Endothelial cell of umbilical vein (primary cell): ENCODE results near the gene MAN1A1. TPM values are rescaled to one million over a fixed set of nuclear protein-coding genes. Genes with fewer than 3 reads are reported as not detected.
A peak's percentile ranks its signal among the peaks of the same experiment; 100 is the strongest.

Experiments used
- BruUV-seq: library from RNA; stranded (reverse); fragments of 400-500 nt; replicated peaks from 2 replicates; lab custom pipeline; 2021; lab: Mats Ljungman, UMichigan
- CTCF ChIA-PET: fragments of 300-600, 350-600 bp; sonication (Branson Sonifier 250); formaldehyde crosslinking; loops from one replicate; lab custom pipeline; 2021; ENCODE audit warnings: antibody characterized with exemption, inconsistent platforms; lab: Charles Lee
- POLR2A ChIA-PET: fragments of 300-600, 350-600 bp; sonication (Branson Sonifier 250); formaldehyde crosslinking; loops from one replicate; lab custom pipeline; 2021; ENCODE audit warnings: antibody characterized with exemption, inconsistent platforms; lab: Charles Lee
- DNase-seq: peaks from one replicate; pipeline ENCODE4 v3.0.0-alpha.2; 2011; ENCODE audit warnings: low read depth, low spot score
- FAIRE-seq: peaks from 2 replicates; lab custom pipeline; 2011; peaks lifted over from hg19 to GRCh38; lab: Jason Lieb, UNC
- H2AFZ ChIP-seq: 2 replicates; pipeline ENCODE4 v1.6.0; 2012; ENCODE audit warnings: low read depth, low read length, control low read depth, inconsistent platforms
- H3K27ac ChIP-seq: 2 replicates; pipeline ENCODE4 v1.5.1; 2011; ENCODE audit warnings: low read depth, mild to moderate bottlenecking, control low read depth, low read length, moderate library complexity; ENCODE audit not compliant: insufficient read depth
- H3K27me3 ChIP-seq, 2 experiments: 2 replicates each; pipeline versions ENCODE4 v1.6.0 to v1.6.1; 2011; ENCODE audit warnings: low read length in 2 of 2, mixed read lengths in 1 of 2; ENCODE audit not compliant: control insufficient read depth in 2 of 2, insufficient read depth in 2 of 2
- H3K36me3 ChIP-seq, 2 experiments: 2 replicates in 1 of 2; 3 replicates in 1 of 2; pipeline ENCODE4 v1.5.1; 2011; ENCODE audit warnings: low read length in 2 of 2, mild to moderate bottlenecking in 1 of 2, moderate library complexity in 1 of 2; ENCODE audit not compliant: control insufficient read depth in 2 of 2, insufficient read depth in 2 of 2; ENCODE audit errors: extremely low read depth in 1 of 2
- H3K4me1 ChIP-seq: 3 replicates; pipeline ENCODE4 v1.5.1; 2011; ENCODE audit warnings: mild to moderate bottlenecking, low read length; ENCODE audit not compliant: control insufficient read depth, insufficient read depth; ENCODE audit errors: extremely low read depth
- H3K4me2 ChIP-seq: 2 replicates; pipeline ENCODE4 v1.6.1; 2011; ENCODE audit warnings: low read length, control low read depth, mixed read lengths; ENCODE audit not compliant: insufficient read depth
- H3K4me3 ChIP-seq, 3 experiments: fragments of 200-600 bp in 1 of 3; sonication (generic), shearing (Covaris generic) in 1 of 3; replicated peaks in 1 of 3; 2 replicates each; pipeline ENCODE4 v1.5.1; 2011 to 2016; ENCODE audit warnings: control low read depth in 3 of 3, low read length in 3 of 3, mild to moderate bottlenecking in 2 of 3, inconsistent platforms in 1 of 3, low read depth in 1 of 3, moderate library complexity in 1 of 3; ENCODE audit not compliant: insufficient read depth in 1 of 3
- H3K79me2 ChIP-seq: 2 replicates; pipeline ENCODE4 v1.6.0; 2012; ENCODE audit warnings: low read length, inconsistent platforms; ENCODE audit not compliant: control insufficient read depth, insufficient read depth
- H3K9ac ChIP-seq: replicated peaks from 2 replicates; pipeline ENCODE3; 2011; ENCODE audit warnings: low read length, control low read depth; ENCODE audit not compliant: insufficient read depth; ENCODE audit errors: extremely low read depth
- H3K9me1 ChIP-seq: replicated peaks from 3 replicates; pipeline ENCODE4 v1.6.0; 2011; ENCODE audit warnings: mild to moderate bottlenecking, low read length; ENCODE audit not compliant: control insufficient read depth, insufficient read depth; ENCODE audit errors: extremely low read depth
- H3K9me3 ChIP-seq: replicated peaks from 2 replicates; pipeline ENCODE4 v1.5.1; 2012; ENCODE audit warnings: low read length, inconsistent platforms; ENCODE audit not compliant: control insufficient read depth, insufficient read depth
- H4K20me1 ChIP-seq: replicated peaks from 2 replicates; pipeline ENCODE3; 2011; ENCODE audit warnings: mild to moderate bottlenecking, low read length; ENCODE audit not compliant: control insufficient read depth, insufficient read depth; ENCODE audit errors: extremely low read depth
- JUN ChIP-seq: IDR thresholded peaks from 2 replicates; pipeline ENCODE4 v1.6.1; 2011; ENCODE audit warnings: borderline replicate concordance, low read depth; ENCODE audit not compliant: insufficient read length, insufficient read depth
- POLR2A ChIP-seq: IDR thresholded peaks from 2 replicates; pipeline ENCODE4 v1.6.1; 2012; ENCODE audit warnings: low read depth, mild to moderate bottlenecking, control low read depth, low read length
- dilution Hi-C: fragments of 300-500 bp; cut with MboI; formaldehyde crosslinking; loops from one replicate; pipeline ENCODE4 v1.15.0; 2019; ENCODE audit warnings: low sequenced_read_pairs; ENCODE audit not compliant: extremely low pct_ligation_motif_present
- intact Hi-C: fragments of 100-400 bp; cut with micrococcal nuclease; formaldehyde crosslinking; loops from one replicate; pipeline ENCODE4 v1.10.0; 2022
- polyA plus RNA-seq, 4 experiments: library from polyadenylated mRNA; depleted of rRNA in 3 of 4; stranded (reverse) in 3 of 4; unstranded in 1 of 4; fragments of >200 nt; gene quantifications; 2 replicates each; pipeline versions ENCODE4 v1.2.1 to v1.2.3, GENCODE V29; 2011 to 2012; ENCODE audit warnings: missing spikeins in 1 of 4
- total RNA-seq: library from RNA; stranded (reverse); gene quantifications from 2 replicates; pipeline ENCODE4 v1.2.3, GENCODE V29; 2021
- TF ChIP-seq, protein P1 (sequence below), 2 donors: IDR thresholded peaks; 1 replicate in 1 of 2; 2 replicates in 1 of 2; pipeline ENCODE4 v1.5.1; 2011; ENCODE audit warnings: low read length in 2 of 2, mild to moderate bottlenecking in 2 of 2, moderate library complexity in 2 of 2, control low read depth in 1 of 2, inconsistent platforms in 1 of 2, low read depth in 1 of 2; ENCODE audit not compliant: insufficient read depth in 1 of 2; ENCODE audit errors: extremely low read depth in 1 of 2
- TF ChIP-seq, protein P2 (sequence below): IDR thresholded peaks from 2 replicates; pipeline ENCODE4 v1.6.1; 2011; ENCODE audit not compliant: insufficient read depth, insufficient read length

MAN1A1 gene
- total and polyA plus RNA-seq, 2 donors (not counting 3 experiments of a cell fraction or from before 2014, with no cell fraction given) = 3.3 to 12.9 TPM

DNA sequence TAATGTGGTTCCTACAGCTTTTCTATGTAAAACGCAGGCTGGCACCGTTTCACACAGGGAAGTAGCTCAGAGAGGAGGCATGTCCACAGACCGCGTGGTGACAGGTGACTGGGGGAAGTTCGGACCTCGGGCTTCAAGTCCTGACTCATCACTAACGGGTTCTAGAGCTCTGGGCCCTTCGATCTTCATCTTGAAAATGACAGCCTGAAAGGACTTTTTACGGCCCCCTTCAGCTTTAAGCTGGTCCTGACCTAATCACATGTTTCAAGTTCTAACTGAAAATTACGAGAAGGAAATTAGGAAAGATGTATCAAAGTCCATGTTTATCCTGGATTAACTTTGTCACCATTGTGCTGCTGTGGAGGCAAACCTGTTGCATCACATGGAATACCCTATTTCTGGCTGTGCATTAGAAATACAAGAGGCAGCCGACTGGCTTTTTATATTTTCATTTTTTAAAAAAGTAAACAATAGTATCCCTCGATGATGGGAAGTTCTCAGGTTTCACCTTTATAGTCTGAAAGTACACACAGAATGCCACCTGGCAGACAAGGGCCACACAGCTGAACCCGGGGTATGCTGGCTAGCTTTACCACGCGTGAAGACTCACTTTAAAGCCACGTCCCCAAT lies 2.0 kb downstream of the MAN1A1 start:
- Histone ChIP-seq H3K4me3 (peak overlapping the region in 2 of 3 experiments; percentile 89 to 97), H4K20me1 (no peaks in the 10 kb centered on the region), H3K9ac (no peak overlapping the region), H3K27me3 (no peaks in the 10 kb centered on the region), H3K4me2 (peak overlapping the region; percentile 51), H3K27ac (no peak overlapping the region), H3K9me1 (no peaks in the 10 kb centered on the region), H2AFZ (peak overlapping the region; percentile 99), H3K79me2 (no peaks in the 10 kb centered on the region), H3K36me3 (no peaks in the 10 kb centered on the region), H3K4me1 (peaks cover 10% of the 10 kb centered on the region), H3K9me3 (no peaks in the 10 kb centered on the region)
- POLR2A ChIA-PET = interaction anchor here (1.2 kb wide), 1 partner anchor 13 kb away, joined by 4 read pairs; no protein-coding TSS in a partner anchor
- intact Hi-C loops = loop anchor here (5.0 to 10.0 kb wide), 2 partner anchors 390 to 413 kb away; partner anchors contain the start of gene MCM9
- TSS peak; percentile 25 for BruUV-seq
- dilution Hi-C loops = no loop called here
- no peak for FAIRE-seq
- DNase-seq = no peak
- TF ChIP-seq POLR2A (no peak), JUN (no peak)
- TF ChIP-seq, protein P1, sequence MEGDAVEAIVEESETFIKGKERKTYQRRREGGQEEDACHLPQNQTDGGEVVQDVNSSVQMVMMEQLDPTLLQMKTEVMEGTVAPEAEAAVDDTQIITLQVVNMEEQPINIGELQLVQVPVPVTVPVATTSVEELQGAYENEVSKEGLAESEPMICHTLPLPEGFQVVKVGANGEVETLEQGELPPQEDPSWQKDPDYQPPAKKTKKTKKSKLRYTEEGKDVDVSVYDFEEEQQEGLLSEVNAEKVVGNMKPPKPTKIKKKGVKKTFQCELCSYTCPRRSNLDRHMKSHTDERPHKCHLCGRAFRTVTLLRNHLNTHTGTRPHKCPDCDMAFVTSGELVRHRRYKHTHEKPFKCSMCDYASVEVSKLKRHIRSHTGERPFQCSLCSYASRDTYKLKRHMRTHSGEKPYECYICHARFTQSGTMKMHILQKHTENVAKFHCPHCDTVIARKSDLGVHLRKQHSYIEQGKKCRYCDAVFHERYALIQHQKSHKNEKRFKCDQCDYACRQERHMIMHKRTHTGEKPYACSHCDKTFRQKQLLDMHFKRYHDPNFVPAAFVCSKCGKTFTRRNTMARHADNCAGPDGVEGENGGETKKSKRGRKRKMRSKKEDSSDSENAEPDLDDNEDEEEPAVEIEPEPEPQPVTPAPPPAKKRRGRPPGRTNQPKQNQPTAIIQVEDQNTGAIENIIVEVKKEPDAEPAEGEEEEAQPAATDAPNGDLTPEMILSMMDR (IDR thresholded peaks at IDR 0.05; ENCODE audit: extremely low read depth in 1 of 2, insufficient read depth in 1 of 2, low read depth in 1 of 2, low read length in 2 of 2) = no peak
- TF ChIP-seq, protein P2, sequence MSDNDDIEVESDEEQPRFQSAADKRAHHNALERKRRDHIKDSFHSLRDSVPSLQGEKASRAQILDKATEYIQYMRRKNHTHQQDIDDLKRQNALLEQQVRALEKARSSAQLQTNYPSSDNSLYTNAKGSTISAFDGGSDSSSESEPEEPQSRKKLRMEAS = no peak
- CTCF ChIA-PET = interaction anchor here (0.7 to 2.6 kb wide), 3 partner anchors 10 to 199 kb away, joined by 3 to 12 read pairs (median 3); no protein-coding TSS in a partner anchor
